ENCODE results near the gene APBA1.
A peak's percentile ranks its signal among the peaks of the same experiment; 100 is the strongest.

APBA1 gene

DNA sequence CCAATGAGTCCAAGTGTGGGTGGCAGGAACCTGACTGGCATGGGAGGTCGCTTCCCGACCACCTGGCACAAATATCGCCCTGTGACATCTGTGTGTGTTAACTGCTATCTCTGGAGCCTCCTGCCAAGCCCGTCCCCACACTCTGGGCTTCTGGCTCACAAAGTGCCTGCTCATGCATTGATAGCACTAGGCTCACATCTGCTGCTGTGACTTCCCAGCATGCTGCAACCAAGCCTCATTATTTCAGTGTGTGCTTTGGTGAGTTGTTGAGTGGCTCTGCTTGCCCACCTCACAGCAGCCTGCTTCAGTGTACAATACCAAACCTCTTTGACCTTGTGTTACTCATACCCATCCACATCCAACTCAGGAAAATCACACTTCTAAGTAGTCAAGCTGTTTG lies 139.8 kb downstream of the APBA1 start:
- H3K27me3 Mint-ChIP-seq (ENCODE audit: low read depth) = peaks cover 16% of the 10 kb centered on the region
- DNase-seq (ENCODE audit: low spot score) = no peak
- H3K27ac Mint-ChIP-seq = no peak overlapping the region
- no peak overlapping the region for H3K4me3 Mint-ChIP-seq
- H3K4me1 Mint-ChIP-seq (ENCODE audit: low read depth) = no peaks in the 10 kb centered on the region
- H3K36me3 Mint-ChIP-seq (ENCODE audit: low read depth) = no peaks in the 10 kb centered on the region
- peaks cover 3% of the 10 kb centered on the region for H3K9me3 Mint-ChIP-seq

DNA sequence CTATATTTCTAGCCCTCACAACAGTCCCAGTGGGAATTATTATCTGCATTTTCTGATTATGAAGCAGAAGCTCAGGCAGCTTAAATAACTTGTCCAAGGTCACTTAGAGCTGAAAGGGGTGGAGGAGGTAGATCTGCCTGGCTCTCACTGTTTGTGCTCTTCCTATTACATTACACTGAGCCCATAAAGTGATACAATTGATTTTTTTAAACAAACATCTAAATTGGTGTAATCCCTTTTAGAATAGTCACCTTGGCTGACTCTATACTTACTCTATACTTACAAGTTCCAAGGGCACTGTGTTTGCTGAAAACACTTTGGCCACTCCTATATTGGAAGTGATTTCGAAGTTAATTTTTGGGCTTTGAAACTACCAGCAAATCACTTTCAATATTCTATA lies 144.7 kb downstream of the APBA1 start:
- peaks cover 6% of the 10 kb centered on the region for H3K27me3 Mint-ChIP-seq (ENCODE audit: low read depth)
- no peak for DNase-seq (ENCODE audit: low spot score)
- no peak overlapping the region for H3K27ac Mint-ChIP-seq
- H3K4me1 Mint-ChIP-seq (ENCODE audit: low read depth) = peaks cover 4% of the 10 kb centered on the region
- H3K36me3 Mint-ChIP-seq (ENCODE audit: low read depth) = peaks cover 14% of the 10 kb centered on the region
- H3K4me3 Mint-ChIP-seq = no peak overlapping the region
- H3K9me3 Mint-ChIP-seq = peaks cover 33% of the 10 kb centered on the region

GRCh38 chr9:69526699-69527098 lies 145.5 kb downstream of the APBA1 start:
- Mint-ChIP-seq H3K27ac (no peak overlapping the region), H3K36me3 (ENCODE audit: low read depth) (peaks cover 14% of the 10 kb centered on the region), H3K4me3 (no peak overlapping the region), H3K27me3 (ENCODE audit: low read depth) (peaks cover 6% of the 10 kb centered on the region), H3K9me3 (peaks cover 33% of the 10 kb centered on the region), H3K4me1 (ENCODE audit: low read depth) (peaks cover 4% of the 10 kb centered on the region)
- DNase-seq (ENCODE audit: low spot score) = no peak

GRCh38 chr9:69519470-69520240 lies 152.5 kb downstream of the APBA1 start:
- Mint-ChIP-seq H3K4me1 (ENCODE audit: low read depth) (peaks cover 18% of the 10 kb centered on the region), H3K36me3 (ENCODE audit: low read depth) (peaks cover 12% of the 10 kb centered on the region)

DNA sequence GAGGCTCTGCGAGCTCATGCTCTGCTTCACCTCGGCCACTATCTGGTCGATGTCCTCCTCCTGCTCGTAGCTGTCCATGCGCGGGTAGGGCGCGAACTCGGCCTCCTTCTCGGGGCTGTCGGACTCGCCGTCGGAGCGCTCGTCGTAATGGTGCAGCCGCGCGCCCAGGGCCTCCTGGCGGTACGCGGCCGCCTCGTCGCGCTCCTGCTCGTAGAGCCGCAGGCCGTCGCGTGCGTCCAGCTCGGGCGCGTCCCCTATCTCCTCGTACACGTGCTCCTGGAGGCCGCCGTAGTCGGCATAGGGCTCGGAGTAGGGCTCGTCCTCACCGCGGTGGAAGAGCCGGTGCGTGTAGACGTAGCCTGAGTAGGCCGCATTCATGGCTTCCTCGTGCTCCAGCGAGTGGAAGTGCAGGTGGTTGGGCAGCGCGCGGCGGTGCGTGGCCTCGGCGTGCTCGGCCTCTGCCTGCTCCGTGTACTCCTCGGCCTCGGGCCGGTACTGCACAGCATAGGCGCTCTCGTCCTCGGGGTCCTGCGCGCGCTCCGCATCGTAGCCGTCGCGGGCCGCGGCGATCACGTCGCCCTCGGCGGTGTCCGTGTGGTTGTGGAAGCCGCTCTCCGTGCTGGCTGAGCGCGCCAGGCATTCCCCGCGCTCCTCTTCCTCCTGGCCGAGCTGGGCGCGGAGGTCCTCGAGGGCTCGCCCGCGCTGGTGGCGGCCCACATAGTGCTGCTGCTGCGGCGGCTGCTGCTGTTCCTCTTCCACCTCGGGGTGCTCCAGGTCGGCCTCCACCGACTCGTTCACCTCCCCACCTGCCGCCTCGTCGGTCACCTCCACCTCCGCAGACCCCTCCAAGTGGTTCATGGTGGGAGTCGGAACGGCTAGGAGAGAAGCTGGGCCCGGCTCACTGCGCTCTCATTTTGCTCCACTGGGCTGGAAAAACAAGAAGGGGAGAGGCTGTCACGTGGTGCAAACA lies 155.5 kb downstream of the APBA1 start:
- Mint-ChIP-seq H3K27me3 (ENCODE audit: low read depth) (no peaks in the 10 kb centered on the region), H3K36me3 (ENCODE audit: low read depth) (peaks cover 4% of the 10 kb centered on the region), H3K4me1 (ENCODE audit: low read depth) (peaks cover 15% of the 10 kb centered on the region), H3K9me3 (peaks cover 4% of the 10 kb centered on the region), H3K4me3 (no peak overlapping the region), H3K27ac (no peak overlapping the region)
- DNase-seq (ENCODE audit: low spot score) = no peak

More at GRCh38 chr9:69519470-69520240, 152.5 kb downstream of the APBA1 start:
- H3K9me3 Mint-ChIP-seq = peaks cover 23% of the 10 kb centered on the region
- H3K27me3 Mint-ChIP-seq (ENCODE audit: low read depth) = no peaks in the 10 kb centered on the region
- no peak overlapping the region for H3K4me3 Mint-ChIP-seq
- H3K27ac Mint-ChIP-seq = no peak overlapping the region
- no peak for DNase-seq (ENCODE audit: low spot score)

DNA sequence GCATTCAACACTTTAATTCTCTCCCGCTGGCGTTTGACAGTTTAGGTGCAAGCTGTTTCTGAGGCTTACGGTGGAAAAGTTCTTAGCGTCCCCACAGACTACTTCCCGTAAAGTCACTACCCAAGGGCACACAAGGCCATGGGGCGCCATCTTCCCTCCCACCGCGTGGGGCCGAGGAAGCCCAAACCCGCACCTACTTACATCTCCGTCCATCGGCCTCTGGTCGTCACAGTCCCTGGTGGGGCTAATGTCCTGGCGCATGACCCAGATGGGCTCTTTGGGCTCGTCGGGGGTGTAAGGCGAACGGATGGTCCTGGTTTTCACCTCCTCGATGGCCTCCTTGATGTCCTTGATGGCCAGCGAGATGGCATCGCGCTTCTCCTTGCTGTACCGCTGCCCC lies 156.4 kb downstream of the APBA1 start:
- Mint-ChIP-seq H3K4me3 (no peak overlapping the region), H3K36me3 (ENCODE audit: low read depth) (peaks cover 4% of the 10 kb centered on the region), H3K27ac (no peak overlapping the region), H3K9me3 (peaks cover 3% of the 10 kb centered on the region), H3K27me3 (ENCODE audit: low read depth) (no peaks in the 10 kb centered on the region), H3K4me1 (ENCODE audit: low read depth) (peaks cover 14% of the 10 kb centered on the region)
- DNase-seq (ENCODE audit: low spot score) = no peak

GRCh38 chr9:69513141-69513820 lies 158.9 kb downstream of the APBA1 start:
- Mint-ChIP-seq H3K27me3 (ENCODE audit: low read depth) (no peaks in the 10 kb centered on the region), H3K4me3 (no peak overlapping the region), H3K4me1 (ENCODE audit: low read depth) (no peaks in the 10 kb centered on the region), H3K9me3 (no peaks in the 10 kb centered on the region), H3K27ac (no peak overlapping the region), H3K36me3 (ENCODE audit: low read depth) (peaks cover 4% of the 10 kb centered on the region)
- no peak for DNase-seq (ENCODE audit: low spot score)

DNA sequence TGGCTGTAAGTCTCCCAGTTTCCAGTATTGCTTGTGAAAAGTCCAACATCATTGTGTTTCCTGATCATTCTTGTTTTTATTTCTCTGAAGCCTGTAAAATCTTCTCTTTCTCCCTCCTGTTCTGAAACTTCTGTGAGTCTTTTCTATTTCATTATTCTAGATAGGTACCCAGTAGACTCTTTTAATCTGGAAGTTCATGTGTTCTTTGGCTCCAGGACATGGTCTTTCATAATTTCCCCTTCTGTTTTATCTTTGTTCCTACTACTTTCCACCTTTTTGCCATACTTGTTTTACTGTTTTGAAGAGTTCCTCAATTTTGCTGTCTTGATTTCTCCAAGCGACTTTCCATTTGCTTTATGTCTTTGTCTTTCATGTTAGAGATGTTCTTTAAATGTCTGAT lies 168.1 kb downstream of the APBA1 start:
- peak overlapping the region; percentile 55 for H3K27ac Mint-ChIP-seq
- no peak for DNase-seq (ENCODE audit: low spot score)
- H3K4me1 Mint-ChIP-seq (ENCODE audit: low read depth) = peaks cover 23% of the 10 kb centered on the region
- H3K9me3 Mint-ChIP-seq = no peaks in the 10 kb centered on the region
- H3K4me3 Mint-ChIP-seq = no peak overlapping the region
- no peaks in the 10 kb centered on the region for H3K36me3 Mint-ChIP-seq (ENCODE audit: low read depth)
- no peaks in the 10 kb centered on the region for H3K27me3 Mint-ChIP-seq (ENCODE audit: low read depth)

- Mint-ChIP-seq H3K4me3 (peak overlapping the region; percentile 52), H3K9me3 (no peaks in the 10 kb centered on the region), H3K36me3 (ENCODE audit: low read depth) (no peaks in the 10 kb centered on the region), H3K27ac (peak overlapping the region; percentile 22), H3K4me1 (ENCODE audit: low read depth) (peaks cover 23% of the 10 kb centered on the region), H3K27me3 (ENCODE audit: low read depth) (no peaks in the 10 kb centered on the region)
- no peak for DNase-seq (ENCODE audit: low spot score)
These were observed 169.4 kb downstream of the APBA1 start for GRCh38 chr9:69502671-69503301.

- Mint-ChIP-seq H3K4me1 (ENCODE audit: low read depth) (peaks cover 23% of the 10 kb centered on the region), H3K4me3 (peak overlapping the region; percentile 1), H3K36me3 (ENCODE audit: low read depth) (no peaks in the 10 kb centered on the region), H3K27ac (no peak overlapping the region), H3K9me3 (no peaks in the 10 kb centered on the region), H3K27me3 (ENCODE audit: low read depth) (no peaks in the 10 kb centered on the region)
- DNase-seq (ENCODE audit: low spot score) = no peak
These were observed 171.3 kb downstream of the APBA1 start for GRCh38 chr9:69500896-69501295.

DNA sequence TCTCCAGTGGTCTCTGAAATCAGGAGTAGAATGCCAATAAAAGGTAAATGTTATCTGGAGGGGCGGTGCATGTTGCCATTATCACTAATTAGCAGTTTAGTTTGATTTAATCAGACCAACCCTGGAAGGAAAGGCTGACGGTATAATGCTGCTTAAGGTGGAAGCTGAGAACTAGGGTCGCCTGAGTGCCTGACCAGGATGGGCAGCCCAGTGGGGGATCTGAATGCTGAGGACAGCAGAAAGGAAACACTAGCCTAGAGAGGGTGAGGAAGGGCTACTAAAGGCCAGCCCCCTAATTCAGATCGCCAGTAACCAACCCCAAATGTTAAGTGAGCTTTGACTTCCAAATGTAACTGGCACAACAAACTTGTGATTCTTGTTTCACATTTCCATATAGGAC lies 172.2 kb downstream of the APBA1 start:
- no peaks in the 10 kb centered on the region for H3K27me3 Mint-ChIP-seq (ENCODE audit: low read depth)

GRCh38 chr9:69499407-69499806 lies 172.8 kb downstream of the APBA1 start:
- Mint-ChIP-seq H3K9me3 (no peaks in the 10 kb centered on the region), H3K4me1 (ENCODE audit: low read depth) (peaks cover 20% of the 10 kb centered on the region), H3K4me3 (no peak overlapping the region), H3K27me3 (ENCODE audit: low read depth) (no peaks in the 10 kb centered on the region), H3K27ac (no peak overlapping the region), H3K36me3 (ENCODE audit: low read depth) (no peaks in the 10 kb centered on the region)
- DNase-seq (ENCODE audit: low spot score) = no peak

More for the DNA sequence above, 172.2 kb downstream of the APBA1 start:
- H3K27ac Mint-ChIP-seq = no peak overlapping the region
- peaks cover 20% of the 10 kb centered on the region for H3K4me1 Mint-ChIP-seq (ENCODE audit: low read depth)
- H3K9me3 Mint-ChIP-seq = no peaks in the 10 kb centered on the region
- H3K4me3 Mint-ChIP-seq = no peak overlapping the region
- no peak for DNase-seq (ENCODE audit: low spot score)
- no peaks in the 10 kb centered on the region for H3K36me3 Mint-ChIP-seq (ENCODE audit: low read depth)

DNA sequence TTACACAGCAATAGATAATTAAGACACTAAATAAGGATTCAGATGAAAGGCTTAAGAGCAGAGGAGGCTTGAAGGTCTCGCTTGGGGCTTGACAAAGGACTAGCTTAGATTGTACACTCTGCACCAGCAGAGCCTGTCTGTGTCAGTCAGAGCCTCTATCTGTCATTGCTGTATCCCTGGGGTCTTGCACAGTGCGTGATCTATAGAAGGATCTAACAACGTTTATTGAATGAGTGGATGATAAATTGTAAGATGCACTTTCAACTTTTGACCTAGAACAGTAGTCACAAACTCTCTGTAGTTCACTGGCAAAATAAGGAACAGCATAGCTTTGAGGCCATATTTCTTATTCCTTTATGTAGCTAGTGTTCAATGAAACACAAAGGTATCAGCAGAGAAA lies 173.7 kb downstream of the APBA1 start:
- Mint-ChIP-seq H3K36me3 (ENCODE audit: low read depth) (no peaks in the 10 kb centered on the region), H3K4me3 (no peak overlapping the region), H3K9me3 (no peaks in the 10 kb centered on the region), H3K27me3 (ENCODE audit: low read depth) (no peaks in the 10 kb centered on the region), H3K27ac (no peak overlapping the region), H3K4me1 (ENCODE audit: low read depth) (peaks cover 14% of the 10 kb centered on the region)
- no peak for DNase-seq (ENCODE audit: low spot score)

Measured in T-helper 2 cell treated with Interferon-gamma antibody and Interleukin-4, amounts not matched to agents 5 μg/mL and 100 μg/mL, for 36 hours (primary cell).